ENCODE measurements around the gene GPS2.
"Not testable (repeated sequence)": the region's sequence is repeated elsewhere in the genome, so short reads cannot be mapped to it uniquely, and the experiment has no call there.

Gene GPS2

GRCh38 chr17:7336240-7337175, 21.3 kb upstream of the GPS2 start, which contains the start of gene ACAP1:
Gene ACAP1 (plus strand): TSS chr17:7336529. CDS start chr17:7336735, 206 bp downstream.
- no peak for DNase-seq (ENCODE audit: low spot score)

GRCh38 chr17:7335765-7336164, 20.6 kb upstream of the GPS2 start:
- not testable (repeated sequence) for DNase-seq (ENCODE audit: low spot score)

GRCh38 chr17:7334938-7335538, 19.9 kb upstream of the GPS2 start:
- DNase-seq (ENCODE audit: low spot score) = no peak

GRCh38 chr17:7332600-7333069, 17.5 kb upstream of the GPS2 start:
- DNase-seq (ENCODE audit: low spot score) = not testable (repeated sequence)

- no peak for DNase-seq (ENCODE audit: low spot score)
Measured at GRCh38 chr17:7332111-7332510, 17.0 kb upstream of the GPS2 start.

GRCh38 chr17:7330638-7331015, 15.5 kb upstream of the GPS2 start:
- DNase-seq (ENCODE audit: low spot score) = no peak

- DNase-seq (ENCODE audit: low spot score) = peak; percentile 79
Measured at GRCh38 chr17:7329997-7330637, 15.0 kb upstream of the GPS2 start.

GRCh38 chr17:7329374-7329996, 14.3 kb upstream of the GPS2 start:
- DNase-seq (ENCODE audit: low spot score) = peak; percentile 99

- DNase-seq (ENCODE audit: low spot score) = no peak
Measured at GRCh38 chr17:7328840-7329373, 13.7 kb upstream of the GPS2 start, which contains the start of gene NEURL4. Gene NEURL4 (minus strand): TSS chr17:7329335. CDS start chr17:7329312, 23 bp downstream.

GRCh38 chr17:7328009-7328408, 12.8 kb upstream of the GPS2 start:
- DNase-seq (ENCODE audit: low spot score) = no peak

- no peak for DNase-seq (ENCODE audit: low spot score)
Measured at GRCh38 chr17:7327501-7327900, 12.3 kb upstream of the GPS2 start.

GRCh38 chr17:7327056-7327455, 11.9 kb upstream of the GPS2 start:
- no peak for DNase-seq (ENCODE audit: low spot score)

GRCh38 chr17:7326186-7326585, 11.0 kb upstream of the GPS2 start:
- no peak for DNase-seq (ENCODE audit: low spot score)

- no peak for DNase-seq (ENCODE audit: low spot score)
Measured at GRCh38 chr17:7325031-7325528, 9.9 kb upstream of the GPS2 start.

- no peak for DNase-seq (ENCODE audit: low spot score)
Measured at GRCh38 chr17:7324438-7324779, 9.2 kb upstream of the GPS2 start.

- DNase-seq (ENCODE audit: low spot score) = no peak
Measured at GRCh38 chr17:7323731-7324437, 8.7 kb upstream of the GPS2 start.

- no peak for DNase-seq (ENCODE audit: low spot score)
Measured at GRCh38 chr17:7322520-7323194, 7.5 kb upstream of the GPS2 start.

- no peak for DNase-seq (ENCODE audit: low spot score)
Measured at GRCh38 chr17:7321466-7321865, 6.3 kb upstream of the GPS2 start.

- no peak for DNase-seq (ENCODE audit: low spot score)
Measured at GRCh38 chr17:7318121-7318860, 3.1 kb upstream of the GPS2 start.
